DMS153 treated with DMSO at 0.1 percent for 48 hours (cell line): Measurements from ENCODE around the gene ATP8A2.

Experiments
- DNase-seq: peaks from one replicate; lab custom pipeline; 2025; ENCODE audit not compliant: unreplicated experiment; lab: John Stamatoyannopoulos, UW

The ATP8A2 gene

DNA sequence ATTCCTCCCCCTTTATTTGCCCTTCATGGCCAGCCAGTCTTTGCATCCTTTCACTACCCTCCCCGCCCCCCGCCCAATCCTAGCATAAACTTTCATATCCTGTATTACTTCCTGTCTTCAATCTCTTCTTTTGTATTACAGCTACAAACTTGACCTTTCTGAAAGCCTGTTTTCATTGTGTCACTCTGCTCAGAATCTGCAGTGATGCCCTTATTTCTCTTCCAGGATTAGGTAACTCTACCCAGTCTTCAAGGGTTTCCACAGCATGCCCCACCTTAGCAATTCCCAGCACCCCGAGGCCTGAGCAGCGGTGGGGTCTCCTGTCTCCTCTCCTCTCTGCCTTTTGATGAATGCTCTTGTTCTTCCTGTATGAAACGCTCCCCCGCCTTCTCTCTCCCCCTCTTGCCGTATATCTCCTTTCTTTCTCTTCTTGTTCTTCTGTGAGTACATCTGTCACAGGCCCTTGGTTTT lies 534.5 kb downstream of the ATP8A2 start:
- DNase-seq: no peak

DNA sequence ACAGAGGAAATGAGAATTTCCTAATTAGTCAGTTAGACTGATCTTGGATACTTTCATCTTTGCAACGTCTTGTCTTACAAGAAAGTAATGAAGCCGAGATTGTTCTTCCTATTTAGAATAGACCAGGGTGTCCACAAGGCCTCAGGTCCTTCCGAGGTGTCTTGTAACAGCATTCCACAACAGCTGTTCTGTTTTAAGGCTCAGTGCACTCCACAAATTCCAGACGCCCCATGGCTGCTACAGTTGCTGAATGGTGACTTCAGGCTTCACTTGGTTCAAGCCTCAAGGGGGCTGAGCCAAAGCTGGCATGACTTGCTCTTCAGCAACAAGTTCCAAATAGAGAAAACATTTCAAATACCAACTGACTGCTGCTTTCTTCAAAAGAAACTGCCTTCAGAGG lies 536.6 kb downstream of the ATP8A2 start:
- DNase-seq: no peak

- no peak for DNase-seq
Measured at GRCh38 chr13:25910243-25910642, 538.5 kb downstream of the ATP8A2 start.

DNA sequence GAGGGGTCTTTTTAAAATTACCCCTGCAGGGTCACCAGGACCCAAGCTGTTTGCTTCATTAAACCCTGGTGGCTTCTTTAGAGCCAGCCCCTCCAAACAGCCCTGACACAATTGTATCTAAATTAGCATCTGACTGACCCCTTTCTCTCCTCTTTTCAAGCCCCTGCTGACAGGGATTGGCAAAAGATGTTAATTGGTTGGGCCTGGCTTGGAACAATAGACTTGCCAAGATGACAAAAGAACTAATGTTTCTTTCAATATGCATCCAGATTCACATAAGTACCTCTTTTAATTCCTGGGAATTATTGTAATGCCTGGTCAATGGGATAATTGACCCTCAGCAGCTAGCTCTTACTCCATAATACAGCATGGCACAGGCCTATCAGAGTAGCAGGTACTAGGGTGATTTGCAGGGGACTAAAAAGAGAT lies 539.2 kb downstream of the ATP8A2 start:
- DNase-seq: no peak

DNA sequence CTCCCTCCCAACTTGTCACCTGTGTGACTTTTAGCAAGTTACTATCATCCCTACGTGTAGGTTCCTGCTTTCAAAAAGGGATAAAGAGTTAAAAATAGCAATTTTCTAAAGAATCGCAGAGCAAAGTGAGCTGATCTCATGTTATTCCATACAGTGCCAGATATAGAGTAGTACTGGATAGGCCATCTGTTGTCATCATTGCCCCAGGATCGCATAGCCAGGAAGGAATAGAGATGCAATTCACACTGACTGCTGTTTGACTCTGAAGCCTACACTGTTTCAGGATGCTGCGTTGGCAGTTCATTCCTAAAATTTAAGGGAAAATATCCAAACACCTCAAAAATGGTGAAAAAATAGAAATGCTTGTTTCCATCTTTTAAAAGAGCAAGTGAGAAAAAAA lies 541.2 kb downstream of the ATP8A2 start:
- no peak for DNase-seq

DNA sequence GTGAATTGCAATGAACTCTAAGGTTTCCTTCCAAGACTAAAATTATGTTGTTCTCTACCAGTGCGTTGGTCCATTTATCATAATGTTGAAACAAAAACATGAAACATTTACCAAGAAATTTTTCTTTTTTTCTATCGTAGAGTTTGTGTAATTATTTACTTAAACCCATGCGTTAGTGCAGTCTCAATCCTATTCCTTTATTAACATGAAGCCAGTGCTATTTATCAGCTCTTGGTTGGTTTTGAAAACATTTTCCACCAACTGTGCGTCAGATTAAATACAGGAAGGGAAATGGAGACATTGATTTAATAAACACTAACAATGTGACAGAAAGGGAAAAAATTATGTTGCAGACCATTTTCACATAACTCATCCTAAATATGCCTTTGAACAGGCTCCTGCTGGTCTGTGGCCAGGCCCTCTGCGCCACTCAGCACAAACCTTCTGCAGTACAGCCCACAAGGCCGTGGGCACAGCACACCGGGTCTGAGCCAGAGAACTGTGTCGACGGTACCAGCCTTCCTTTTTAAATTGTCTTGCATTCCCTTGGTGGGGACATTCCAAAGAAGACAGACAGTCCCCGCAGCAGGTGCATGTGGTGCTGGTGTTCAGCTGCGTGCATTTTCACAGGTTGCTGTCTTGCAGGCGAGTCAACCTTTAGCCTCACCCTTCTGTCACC lies 544.2 kb downstream of the ATP8A2 start:
- no peak for DNase-seq

DNA sequence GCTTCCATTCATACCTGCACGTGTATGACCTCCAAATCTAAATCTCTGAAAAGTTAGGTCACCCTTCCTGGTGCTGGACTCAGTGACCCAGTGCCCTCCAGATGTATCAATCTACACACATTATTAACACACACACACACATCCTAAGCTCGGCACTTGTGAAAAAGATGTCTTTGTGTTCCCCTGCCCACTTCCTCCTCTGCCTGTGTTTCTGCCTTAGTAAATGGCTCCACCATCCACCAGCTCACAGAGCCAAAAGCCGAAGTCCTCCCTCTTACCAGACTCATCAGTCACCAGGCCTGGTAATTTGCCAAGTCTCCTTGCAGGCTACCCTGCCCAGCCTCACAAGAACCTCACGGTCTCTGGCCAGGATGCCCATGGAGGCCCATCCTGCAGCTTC lies 548.5 kb downstream of the ATP8A2 start:
- no peak for DNase-seq

GRCh38 chr13:25920931-25921330 lies 549.2 kb downstream of the ATP8A2 start:
- no peak for DNase-seq

DNA sequence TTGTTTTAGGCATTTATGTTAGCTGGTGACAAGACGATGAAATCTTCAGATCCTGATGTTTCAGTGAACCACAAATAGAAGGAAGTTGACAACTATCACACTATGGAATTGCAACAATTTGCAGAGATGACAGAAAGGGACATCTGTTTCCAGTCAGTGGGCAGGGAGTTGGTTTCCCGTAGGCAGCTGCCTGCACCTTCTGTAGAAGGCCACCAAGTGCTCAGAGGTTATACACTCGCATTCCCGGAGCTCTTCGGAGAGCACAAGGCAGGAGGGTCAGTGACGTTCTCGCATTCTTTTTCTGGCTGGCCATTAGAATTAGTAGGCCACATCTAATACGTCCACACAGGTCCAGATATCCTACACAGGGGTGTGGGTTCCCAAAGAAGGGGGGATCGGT lies 550.6 kb downstream of the ATP8A2 start:
- no peak for DNase-seq

DNA sequence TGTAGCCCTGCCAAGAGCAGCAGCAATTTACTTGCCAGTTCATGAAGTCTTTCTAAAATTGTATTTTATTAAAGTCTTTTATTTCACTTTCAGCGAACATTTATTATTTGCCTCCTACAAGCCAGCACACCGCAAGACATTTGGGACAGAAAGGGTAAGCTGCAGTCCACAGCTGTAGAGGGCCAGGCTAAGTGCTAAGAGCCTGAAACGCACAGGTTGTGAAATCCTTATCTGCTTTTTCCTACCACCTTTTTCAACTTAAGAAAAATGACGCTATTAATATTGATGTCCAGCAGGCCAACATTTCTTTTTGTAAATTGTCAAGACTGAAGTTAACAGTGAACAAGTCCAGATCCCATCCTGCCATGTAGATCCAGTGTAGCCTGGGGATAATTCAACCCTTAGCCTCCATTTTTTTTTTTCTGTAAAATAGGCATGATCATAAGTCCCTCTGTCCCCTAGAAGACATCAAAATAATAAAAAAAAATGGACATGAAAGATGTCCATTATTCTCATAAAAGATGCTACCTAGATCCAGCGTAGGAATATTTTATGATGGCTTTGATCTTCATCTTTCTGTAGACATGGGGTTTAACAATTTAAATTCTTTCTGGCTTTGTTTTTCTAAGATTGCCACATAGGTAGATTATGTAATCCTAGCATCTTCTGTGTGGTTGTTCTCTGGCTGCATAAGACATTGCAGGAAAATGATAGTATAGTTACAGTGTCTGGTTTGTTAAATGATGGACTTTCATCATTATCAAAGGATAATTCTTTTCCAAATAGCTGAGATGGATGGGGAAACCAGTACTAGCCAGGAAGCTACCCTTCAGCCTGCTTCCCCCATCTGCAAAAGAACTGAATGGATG lies 551.7 kb downstream of the ATP8A2 start:
- DNase-seq: no peak

DNA sequence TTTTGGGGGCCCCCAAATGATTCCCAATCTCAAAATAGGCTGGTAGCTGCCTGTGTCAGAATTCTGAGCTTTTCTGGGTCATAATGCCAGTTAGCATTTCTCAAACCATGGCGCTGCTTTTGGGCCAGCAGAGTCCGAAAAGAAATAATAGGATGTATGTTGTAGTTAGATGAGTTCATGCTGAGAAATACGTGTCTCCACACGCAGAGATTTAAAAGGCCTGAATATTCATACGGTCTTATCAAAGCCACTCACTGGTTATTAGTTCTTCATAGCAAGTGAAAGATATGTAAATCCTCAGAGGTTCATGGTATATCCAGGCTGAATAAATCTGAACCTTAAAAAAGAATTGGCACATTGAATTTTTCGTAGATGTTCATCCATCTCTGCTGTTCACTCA lies 555.6 kb downstream of the ATP8A2 start:
- no peak for DNase-seq

DNA sequence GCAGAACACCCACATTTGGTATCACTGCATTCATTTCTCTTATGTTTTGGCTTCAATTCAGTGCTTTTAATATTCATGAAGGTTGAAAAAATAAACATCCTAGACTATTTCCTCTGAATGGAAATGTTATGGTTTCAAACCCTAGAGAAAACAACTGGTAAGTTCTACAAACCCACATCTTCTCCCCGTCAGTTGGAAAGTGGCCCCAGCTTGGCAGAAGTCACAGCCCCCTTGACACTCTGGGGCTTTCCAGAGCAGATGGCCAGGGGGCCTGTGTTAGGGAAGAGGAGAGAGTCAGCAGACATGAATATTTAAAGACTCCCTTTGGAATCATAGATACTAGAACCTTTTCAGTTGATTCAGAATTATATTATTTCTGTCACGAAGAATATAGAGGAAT lies 556.2 kb downstream of the ATP8A2 start:
- DNase-seq: no peak

GRCh38 chr13:25928941-25929505 lies 557.2 kb downstream of the ATP8A2 start:
- DNase-seq: no peak

GRCh38 chr13:25929816-25930215 lies 558.0 kb downstream of the ATP8A2 start:
- DNase-seq: no peak

DNA sequence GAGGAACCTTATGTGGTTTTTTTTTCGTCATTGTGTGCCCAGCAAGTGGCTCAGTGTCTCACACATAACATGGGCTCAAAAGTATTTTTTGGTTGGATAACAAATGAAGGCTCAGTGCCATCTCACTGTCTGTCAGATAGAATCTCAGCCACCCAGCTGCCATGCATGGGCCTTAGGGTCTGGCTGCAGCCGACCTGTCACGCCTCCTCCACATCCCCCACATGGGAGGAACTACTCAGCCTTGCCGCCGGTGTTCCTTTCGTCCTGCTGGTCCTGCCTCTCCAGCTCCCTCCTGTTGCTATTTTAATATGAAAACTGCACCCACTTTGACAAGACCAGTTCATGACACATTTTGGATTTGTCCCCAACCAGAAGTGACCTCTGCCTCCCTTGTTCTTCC lies 558.9 kb downstream of the ATP8A2 start:
- no peak for DNase-seq

- no peak for DNase-seq
Measured at GRCh38 chr13:25932365-25932764, 560.6 kb downstream of the ATP8A2 start.

DNA sequence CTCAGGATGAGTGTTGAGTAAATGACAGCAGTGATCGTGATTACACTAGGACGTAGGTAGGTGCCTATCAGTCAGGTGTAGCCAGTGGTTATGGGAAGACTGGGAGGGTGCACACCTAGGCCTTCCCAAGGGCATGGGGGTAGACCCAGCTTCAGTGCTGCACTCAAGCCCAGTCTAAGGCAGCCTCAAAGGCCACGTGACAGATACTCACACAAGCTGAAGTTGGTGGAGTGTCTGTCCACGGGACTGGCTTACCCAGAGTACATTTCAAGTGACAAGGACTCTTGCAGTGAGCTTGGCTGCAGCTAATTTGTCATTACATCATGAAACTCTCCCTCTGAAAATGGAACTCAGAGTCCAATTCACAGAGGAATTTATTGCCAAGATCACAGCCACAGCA lies 561.7 kb downstream of the ATP8A2 start:
- DNase-seq: no peak

- DNase-seq: no peak
Measured at GRCh38 chr13:25934127-25934526, 562.4 kb downstream of the ATP8A2 start.

GRCh38 chr13:25939961-25940687 lies 568.4 kb downstream of the ATP8A2 start:
- no peak for DNase-seq

- DNase-seq: no peak
Measured at GRCh38 chr13:25943081-25943480, 571.3 kb downstream of the ATP8A2 start.

DNA sequence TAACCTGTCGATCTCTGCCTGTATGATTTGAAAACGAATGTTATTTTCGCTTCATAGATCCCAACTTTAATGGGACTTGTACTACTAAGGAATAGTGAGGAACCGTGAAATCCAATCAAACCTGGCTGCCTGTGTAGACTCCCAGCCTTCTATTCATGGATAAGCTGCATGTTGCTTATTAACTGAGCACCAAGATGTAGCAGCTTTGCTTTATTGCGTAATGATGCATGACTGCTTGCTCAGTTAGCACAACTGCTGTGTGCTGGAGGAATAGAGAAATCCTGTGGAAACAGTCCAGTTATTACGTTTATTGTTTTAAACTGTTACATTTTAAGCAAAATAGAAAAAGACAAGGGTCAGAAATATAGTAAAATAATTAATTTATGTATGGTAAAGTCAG lies 571.9 kb downstream of the ATP8A2 start:
- no peak for DNase-seq
